H1 (cell line): ENCODE results near the gene ATP8B2. TPM values are rescaled to one million over a fixed set of nuclear protein-coding genes. Genes with fewer than 3 reads are reported as not detected.

Experiments used
- BRCA1 ChIP-seq: IDR thresholded peaks from 2 replicates; pipeline ENCODE4 v1.6.1; 2012; ENCODE audit warnings: low read depth, low read length, improper control_type of control experiment
- CEBPB ChIP-seq: IDR thresholded peaks from 2 replicates; pipeline ENCODE4 v1.6.1; 2012; ENCODE audit warnings: low read depth, low read length
- CHD7 ChIP-seq: fragments of 300-600 bp; sonication (generic); IDR thresholded peaks from 2 replicates; pipeline ENCODE4 v1.7.1; 2012; ENCODE audit warnings: low read length, moderate library complexity, mild to moderate bottlenecking, inconsistent platforms; ENCODE audit not compliant: insufficient replicate concordance
- EP300 ChIP-seq, 2 experiments: IDR thresholded peaks; 1 replicate in 1 of 2; 2 replicates in 1 of 2; pipeline ENCODE4 v1.6.1; 2011 to 2012; ENCODE audit warnings: low read depth in 2 of 2, low read length in 2 of 2, mild to moderate bottlenecking in 2 of 2, borderline replicate concordance in 1 of 2, inconsistent platforms in 1 of 2, moderate library complexity in 1 of 2
- HDAC6 ChIP-seq: IDR thresholded peaks from one replicate; pipeline ENCODE4 v1.7.1; 2012; ENCODE audit warnings: low read depth, mild to moderate bottlenecking, inconsistent platforms, low read length, moderate library complexity
- KDM1A ChIP-seq: fragments of 200-600, 300-600 bp; sonication (generic); IDR thresholded peaks from 2 replicates; pipeline ENCODE4 v1.7.1; 2016; ENCODE audit warnings: mild to moderate bottlenecking, low read length, borderline replicate concordance
- polyA plus RNA-seq, 7 experiments: library from polyadenylated mRNA; depleted of rRNA in 3 of 7; stranded (reverse) in 5 of 7; unstranded in 2 of 7; fragments of >200 nt in 5 of 7; fragments of 200-250 nt in 2 of 7; gene quantifications; 1 replicate in 5 of 7; 2 replicates in 1 of 7; 4 replicates in 1 of 7; pipeline versions ENCODE4 v1.2.1 to v1.2.3, GENCODE V29; 2011 to 2013; ENCODE audit warnings: missing spikeins in 2 of 7, mixed read lengths in 2 of 7
- total RNA-seq: library from RNA; stranded (reverse); fragmentation: NEBNext Ultra II Directional; extraction: Animal tissue kit (Norgen Biotek cat#: 25700); gene quantifications from 2 replicates; pipeline ENCODE4 v1.2.1, GENCODE V29; 2021

The ATP8B2 gene
- total and polyA plus RNA-seq, 2 of the 8 experiments (the other 6 are each of a cell fraction or from before 2014, with no cell fraction given), result 61.4 to 70.1 TPM

GRCh38 chr1:154386643-154387352 is 61.5 kb downstream of the ATP8B2 start (continued):
- TF ChIP-seq CEBPB (no peak), CHD7 (no peak), KDM1A (no peak), EP300 (IDR thresholded peaks at IDR 0.05; ENCODE audit: borderline replicate concordance in 1 of 2, low read depth in 2 of 2, low read length in 2 of 2) (no peak), BRCA1 (no peak), HDAC6 (no peak)
